GM18499 (cell line): Measurements from ENCODE around the gene PILRB.
"Not testable (repeated sequence)": the region's sequence is repeated elsewhere in the genome, so short reads cannot be mapped to it uniquely, and the experiment has no call there.

Source experiments
- ATAC-seq: cut with Tn5 transposase; IDR thresholded peaks from one replicate; pipeline ENCODE4 v1.9.1; 2021; ENCODE audit warnings: moderate number of reproducible peaks; ENCODE audit not compliant: insufficient read depth, unreplicated experiment

PILRB gene

DNA sequence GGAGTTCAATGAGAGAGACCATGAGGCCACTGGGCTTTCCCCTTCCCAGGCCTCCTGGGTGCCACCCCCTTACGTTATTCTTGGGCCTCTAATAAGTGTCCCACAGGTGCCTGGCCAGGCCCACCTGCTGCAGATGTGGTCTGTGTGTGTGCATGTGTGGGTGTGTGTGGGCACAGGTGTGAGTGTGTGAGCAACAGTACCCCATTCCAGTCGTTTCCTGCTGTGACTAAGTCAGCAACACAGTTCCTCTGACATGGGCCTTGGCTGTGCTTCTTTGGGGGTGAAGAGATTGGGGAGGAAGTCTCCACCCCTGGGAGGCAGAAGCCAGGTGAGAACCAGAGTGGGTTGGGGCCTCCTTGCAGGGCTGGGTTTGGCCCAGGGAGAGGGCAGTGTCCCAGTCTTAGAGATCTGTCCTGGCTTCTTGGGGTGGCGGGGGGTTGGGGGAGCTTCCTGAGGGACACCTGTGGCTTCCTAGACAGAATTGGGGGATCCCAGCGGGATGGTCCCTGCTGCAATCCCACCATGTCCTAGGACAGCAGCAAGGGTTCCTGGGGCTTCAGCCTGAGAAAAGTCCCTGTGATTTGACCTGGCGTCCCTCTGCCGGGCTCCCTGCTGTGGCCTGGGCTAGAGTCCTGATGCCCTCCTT lies 4.1 kb upstream of the PILRB start:
- no peak for ATAC-seq

- ATAC-seq, result no peak
Measured at GRCh38 chr7:100356416-100357068, 1.4 kb upstream of the PILRB start.

- no peak for ATAC-seq
Measured at GRCh38 chr7:100357131-100357561, 771 bp upstream of the PILRB start.

- ATAC-seq, result no peak
Measured at GRCh38 chr7:100358857-100359212, 918 bp downstream of the PILRB start.

DNA sequence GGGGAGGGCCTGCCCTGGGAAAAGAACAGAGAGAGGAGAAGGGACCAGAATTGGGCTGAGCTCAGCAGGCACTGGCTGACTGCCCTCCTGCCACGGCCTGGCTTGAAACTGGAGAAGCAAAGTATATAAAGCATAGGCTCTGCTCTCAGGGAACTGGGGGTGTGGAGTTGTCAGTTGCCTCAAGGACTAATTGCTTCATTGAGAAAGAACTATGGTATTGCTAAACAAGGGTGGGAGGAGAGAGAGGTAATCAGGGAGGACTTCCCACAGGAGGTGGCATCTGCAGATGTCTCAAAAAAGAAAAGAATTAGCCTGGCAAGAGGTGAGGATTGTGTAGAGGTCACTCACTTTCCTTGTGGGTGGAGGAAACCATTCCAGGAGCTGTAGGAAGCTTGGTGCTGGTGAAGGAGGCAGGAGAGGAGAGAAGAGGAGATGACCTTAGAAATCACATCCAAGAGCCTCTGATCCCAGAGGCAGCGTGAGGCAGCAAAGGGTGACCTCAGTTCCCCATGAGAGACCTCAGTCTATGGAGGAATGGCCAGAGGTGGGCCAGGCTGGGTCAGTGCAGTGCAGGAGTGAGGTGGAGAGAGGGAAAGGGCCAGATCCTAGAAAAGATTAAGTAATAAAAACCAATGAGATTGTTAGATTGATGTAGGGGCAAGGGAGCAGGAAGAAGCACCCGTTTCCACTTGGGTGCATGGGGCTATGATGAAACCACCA lies 2.4 kb downstream of the PILRB start:
- no peak for ATAC-seq

- ATAC-seq, result no peak
Measured at GRCh38 chr7:100363098-100363497, 5.2 kb downstream of the PILRB start.

DNA sequence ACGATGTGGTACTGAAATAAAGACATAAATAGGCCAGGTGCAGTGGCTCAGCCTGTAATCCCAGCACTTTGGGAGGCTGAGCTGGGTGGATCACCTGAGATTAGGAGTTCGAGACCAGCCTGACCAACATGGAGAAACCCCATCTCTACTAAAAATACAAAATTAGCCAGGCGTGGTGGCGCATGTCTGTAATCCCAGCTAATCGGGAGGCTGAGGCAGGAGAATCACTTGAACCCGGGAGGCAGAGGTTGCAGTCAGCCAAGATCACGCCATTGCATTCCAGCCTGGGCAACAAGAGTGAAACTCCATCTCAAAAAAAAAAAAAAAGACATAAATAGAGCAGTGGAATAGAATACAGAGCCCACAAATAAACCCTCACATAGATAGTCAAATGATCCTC lies 5.9 kb downstream of the PILRB start:
- ATAC-seq, result not testable (repeated sequence)

- no peak for ATAC-seq
Measured at GRCh38 chr7:100364480-100364879, 6.6 kb downstream of the PILRB start.

DNA sequence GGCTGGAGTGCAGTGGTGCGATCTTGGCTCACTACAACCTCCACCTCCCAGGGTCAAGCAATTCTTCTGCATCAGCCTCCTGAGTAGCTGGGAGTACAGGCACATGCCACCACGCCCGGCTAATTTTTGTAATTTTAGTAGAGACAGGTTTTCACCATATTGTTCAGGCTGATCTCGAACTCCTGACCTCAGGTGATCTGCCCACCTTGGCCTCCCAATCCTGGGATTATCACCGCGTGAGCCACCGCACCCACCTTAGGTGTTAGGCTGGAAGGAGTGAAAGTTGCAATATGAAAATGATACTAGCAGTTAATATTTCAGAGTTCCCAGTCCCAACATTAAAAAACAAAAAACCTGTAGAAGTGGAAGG lies 8.1 kb downstream of the PILRB start:
- ATAC-seq, result not testable (repeated sequence)

DNA sequence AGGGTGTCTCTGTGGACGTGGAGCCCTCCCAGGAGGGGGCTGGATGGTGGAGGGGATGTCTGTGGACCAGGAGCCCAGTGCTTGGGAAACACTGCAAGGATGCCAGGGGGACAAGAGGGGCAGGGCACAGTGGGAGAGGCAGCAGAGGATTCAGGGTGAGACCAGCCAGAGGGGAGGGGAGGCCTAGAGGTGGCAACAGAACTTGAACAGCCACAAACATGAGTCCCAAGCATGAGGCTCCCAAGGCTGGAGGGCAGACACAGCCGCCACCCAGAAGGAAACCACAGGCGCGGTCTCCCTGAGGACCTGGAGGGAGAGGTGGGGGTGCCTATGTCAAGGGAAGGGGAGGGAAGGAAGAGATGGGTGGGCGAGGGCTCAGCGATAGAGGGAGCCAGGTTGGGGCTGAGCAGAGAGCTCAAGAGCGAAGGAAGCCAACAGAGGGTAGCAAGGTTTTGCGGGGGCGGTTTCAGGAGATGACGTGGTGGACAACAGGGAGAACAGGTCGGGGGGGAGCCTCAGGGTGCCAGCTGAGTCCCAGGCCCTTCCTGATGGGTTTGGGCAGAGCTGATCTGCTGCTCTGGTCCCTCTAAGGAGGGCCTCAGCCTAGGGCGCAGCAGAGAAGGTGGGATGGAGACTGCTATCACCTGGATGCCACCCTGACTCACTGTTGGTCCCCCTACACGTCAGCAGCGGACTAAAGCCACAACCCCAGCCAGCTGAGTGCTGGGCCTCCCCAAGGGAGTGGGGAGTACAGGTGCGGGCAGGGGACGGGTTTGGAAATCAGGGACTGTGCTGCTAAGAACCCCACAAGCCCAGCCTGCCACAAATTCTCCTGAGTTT lies 8.7 kb downstream of the PILRB start:
- ATAC-seq, result no peak

- no peak for ATAC-seq
Measured at GRCh38 chr7:100367251-100367620, 9.3 kb downstream of the PILRB start.

- ATAC-seq, result no peak
Measured at GRCh38 chr7:100367676-100368613, 10.0 kb downstream of the PILRB start.

- ATAC-seq, result peak; percentile 37
Measured at GRCh38 chr7:100369105-100369504, 11.2 kb downstream of the PILRB start.

- ATAC-seq, result no peak
Measured at GRCh38 chr7:100370303-100370702, 12.4 kb downstream of the PILRB start.

- ATAC-seq, result no peak
Measured at GRCh38 chr7:100370746-100371145, 12.8 kb downstream of the PILRB start.

GRCh38 chr7:100371561-100372171 lies 13.7 kb downstream of the PILRB start:
- no peak for ATAC-seq

GRCh38 chr7:100372256-100372655 lies 14.3 kb downstream of the PILRB start:
- no peak for ATAC-seq

DNA sequence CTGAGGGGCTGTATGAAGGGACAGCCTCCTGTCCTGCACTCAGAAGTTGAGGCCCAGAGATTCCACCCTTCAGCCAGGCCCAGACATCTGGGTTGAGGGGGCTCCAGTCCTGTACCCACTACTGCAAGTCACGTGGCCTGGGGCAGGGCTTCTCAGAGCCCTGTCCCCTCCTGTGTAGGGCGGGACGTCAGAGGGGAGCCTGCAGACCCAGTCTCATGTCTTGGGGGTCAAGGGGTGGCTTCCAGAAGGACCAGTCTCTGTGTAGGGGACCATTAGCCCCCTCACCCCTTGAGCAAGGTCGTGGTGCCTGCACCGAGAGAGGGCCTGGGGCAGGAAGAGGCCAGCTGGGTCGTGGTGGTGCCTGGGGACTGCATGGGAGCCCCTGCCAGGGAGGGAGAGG lies 14.8 kb downstream of the PILRB start:
- ATAC-seq, result no peak

- no peak for ATAC-seq
Measured at GRCh38 chr7:100373261-100373831, 15.4 kb downstream of the PILRB start, which contains the start of gene PILRA. TSS of gene PILRA (plus strand) at chr7:100373487. CDS start at chr7:100373657, 170 bp downstream.
